ENCODE measurements around the gene NT5M. TPM values are rescaled to one million over a fixed set of nuclear protein-coding genes. Genes with fewer than 3 reads are reported as not detected.

NT5M gene
- total RNA-seq, 1 donor: 0.36 TPM

- no peak overlapping the region for H3K4me3 ChIP-seq (ENCODE audit: insufficient read depth, low read length)
- peak; percentile 19 for DNase-seq (ENCODE audit: insufficient read length, low spot score, missing footprints)
- TF ChIP-seq CTCF (IDR thresholded peaks at IDR 0.05; ENCODE audit: extremely low read depth, low read depth, low read length): no peak
- H3K4me2 ChIP-seq (ENCODE audit: insufficient read depth, low read length): no peak overlapping the region
- H3K79me2 ChIP-seq (ENCODE audit: insufficient read depth, low read length): no peaks in the 10 kb centered on the region
- H3K9me3 ChIP-seq (ENCODE audit: low read depth, low read length): no peaks in the 10 kb centered on the region
- no peaks in the 10 kb centered on the region for H3K4me1 ChIP-seq (ENCODE audit: insufficient read depth, low read length)
- H3K27me3 ChIP-seq (ENCODE audit: insufficient read depth, low read length): no peaks in the 10 kb centered on the region
- no peaks in the 10 kb centered on the region for H4K20me1 ChIP-seq (ENCODE audit: insufficient read depth, low read length)
- H2AFZ ChIP-seq (ENCODE audit: low read length): no peak overlapping the region
- no peaks in the 10 kb centered on the region for H3K36me3 ChIP-seq (ENCODE audit: insufficient read depth, low read length)
- no peak overlapping the region for H3K27ac ChIP-seq (ENCODE audit: low read depth, low read length)
Observed at GRCh38 chr17:17343160-17343735, 40.1 kb downstream of the NT5M start.

DNA sequence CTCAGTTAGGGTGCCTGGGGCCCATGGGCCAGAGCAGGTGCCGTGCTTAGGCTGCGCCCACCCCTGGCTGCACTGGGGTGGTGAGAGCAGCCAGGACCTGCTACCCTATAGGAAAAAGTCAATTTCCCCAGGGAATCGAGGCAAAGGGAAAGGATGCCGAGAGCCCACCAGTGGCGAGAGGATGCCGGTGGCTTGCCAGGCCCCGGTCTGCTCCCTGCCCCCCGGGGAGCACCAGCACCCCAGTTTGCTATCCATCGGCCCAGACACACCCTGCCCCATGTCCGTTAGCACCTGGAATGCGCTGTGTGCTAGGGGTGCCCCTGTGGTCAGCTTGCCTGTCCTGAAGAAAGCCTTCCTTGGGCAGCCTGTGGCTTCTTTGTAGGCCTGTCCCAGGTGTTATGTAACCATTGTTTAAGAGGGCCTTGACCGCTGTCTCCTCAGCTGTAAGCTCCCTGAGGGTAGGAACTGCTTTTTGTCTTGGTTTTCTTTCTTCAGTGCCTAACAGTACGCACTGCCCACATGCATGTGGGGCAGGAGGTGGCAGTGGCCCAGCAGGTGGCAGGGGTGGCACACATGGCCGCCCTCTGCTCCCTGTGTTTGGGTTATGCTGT lies 40.8 kb downstream of the NT5M start:
- Histone ChIP-seq H3K36me3 (ENCODE audit: insufficient read depth, low read length) (no peaks in the 10 kb centered on the region), H3K79me2 (ENCODE audit: insufficient read depth, low read length) (no peaks in the 10 kb centered on the region), H4K20me1 (ENCODE audit: insufficient read depth, low read length) (no peaks in the 10 kb centered on the region), H3K4me2 (ENCODE audit: insufficient read depth, low read length) (no peak overlapping the region), H3K9me3 (ENCODE audit: low read depth, low read length) (no peaks in the 10 kb centered on the region), H2AFZ (ENCODE audit: low read length) (no peak overlapping the region), H3K27ac (ENCODE audit: low read depth, low read length) (no peak overlapping the region), H3K4me3 (ENCODE audit: insufficient read depth, low read length) (no peak overlapping the region), H3K4me1 (ENCODE audit: insufficient read depth, low read length) (no peaks in the 10 kb centered on the region), H3K27me3 (ENCODE audit: insufficient read depth, low read length) (no peaks in the 10 kb centered on the region)
- TF ChIP-seq CTCF (IDR thresholded peaks at IDR 0.05; ENCODE audit: extremely low read depth, low read depth, low read length): no peak
- DNase-seq (ENCODE audit: insufficient read length, low spot score, missing footprints): peak; percentile 49

DNA sequence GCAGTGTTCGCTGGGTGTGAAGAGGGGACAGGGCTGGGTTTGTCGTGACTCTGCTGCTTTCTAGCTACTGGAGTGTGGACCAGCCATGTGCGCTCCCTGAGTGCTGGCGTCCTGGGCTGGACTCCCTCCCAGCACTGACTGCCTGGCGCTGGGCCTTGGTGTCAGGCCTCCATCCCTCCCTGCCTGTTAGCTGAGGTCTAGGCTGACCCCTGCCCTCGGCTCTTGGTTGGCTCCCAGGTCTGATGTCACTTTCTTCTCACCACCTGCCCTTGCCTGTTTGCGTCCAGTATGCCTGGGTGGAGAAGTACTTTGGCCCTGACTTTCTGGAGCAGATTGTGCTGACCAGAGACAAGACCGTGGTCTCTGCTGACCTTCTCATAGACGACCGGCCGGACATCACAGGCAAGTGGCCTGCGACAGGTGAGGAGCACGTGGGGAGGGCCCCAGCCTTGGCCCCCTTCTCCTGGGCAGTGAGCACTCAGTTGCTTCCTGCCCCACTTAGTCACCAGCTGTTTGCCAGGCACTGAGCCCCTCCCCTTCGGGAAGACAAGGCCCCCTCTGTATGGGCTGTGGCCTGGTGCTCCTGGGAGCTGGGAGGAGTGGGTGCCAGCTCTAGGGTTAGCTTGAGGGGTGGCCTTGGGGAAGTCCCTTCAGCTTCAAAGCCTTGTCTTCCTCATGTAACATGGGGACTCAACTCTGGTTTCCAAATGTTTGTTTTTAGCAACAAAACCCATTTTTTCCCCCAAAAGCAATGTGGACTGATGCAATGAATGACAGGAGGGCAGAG lies 41.5 kb downstream of the NT5M start:
- Histone ChIP-seq H3K9me3 (ENCODE audit: low read depth, low read length) (no peaks in the 10 kb centered on the region), H3K27me3 (ENCODE audit: insufficient read depth, low read length) (no peaks in the 10 kb centered on the region), H3K36me3 (ENCODE audit: insufficient read depth, low read length) (no peaks in the 10 kb centered on the region), H3K79me2 (ENCODE audit: insufficient read depth, low read length) (no peaks in the 10 kb centered on the region), H4K20me1 (ENCODE audit: insufficient read depth, low read length) (no peaks in the 10 kb centered on the region), H3K4me3 (ENCODE audit: insufficient read depth, low read length) (no peak overlapping the region), H3K4me2 (ENCODE audit: insufficient read depth, low read length) (no peak overlapping the region), H3K27ac (ENCODE audit: low read depth, low read length) (no peak overlapping the region), H2AFZ (ENCODE audit: low read length) (no peak overlapping the region), H3K4me1 (ENCODE audit: insufficient read depth, low read length) (no peaks in the 10 kb centered on the region)
- TF ChIP-seq CTCF (IDR thresholded peaks at IDR 0.05; ENCODE audit: extremely low read depth, low read depth, low read length): no peak
- peak; percentile 58 for DNase-seq (ENCODE audit: insufficient read length, low spot score, missing footprints)

DNA sequence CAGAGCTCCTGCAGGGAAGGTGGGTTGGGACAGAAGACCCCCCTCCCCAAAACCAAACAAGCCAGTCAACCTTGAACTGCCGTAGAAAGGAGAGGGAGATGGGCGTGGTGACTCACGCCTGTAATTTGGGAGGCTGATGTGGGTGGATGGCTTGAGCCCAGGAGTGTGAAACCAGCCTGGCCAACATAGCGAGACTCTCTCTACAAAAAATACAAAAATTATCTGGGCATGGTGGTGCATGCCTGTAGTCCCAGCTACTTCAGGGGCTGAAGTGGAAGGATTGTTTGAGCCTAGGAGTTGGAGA lies 42.1 kb downstream of the NT5M start:
- H3K4me2 ChIP-seq (ENCODE audit: insufficient read depth, low read length): no peak overlapping the region
- H3K4me3 ChIP-seq (ENCODE audit: insufficient read depth, low read length): no peak overlapping the region
- no peaks in the 10 kb centered on the region for H3K9me3 ChIP-seq (ENCODE audit: low read depth, low read length)
- TF ChIP-seq CTCF (IDR thresholded peaks at IDR 0.05; ENCODE audit: extremely low read depth, low read depth, low read length): no peak
- no peak overlapping the region for H2AFZ ChIP-seq (ENCODE audit: low read length)
- DNase-seq (ENCODE audit: insufficient read length, low spot score, missing footprints): no peak
- no peaks in the 10 kb centered on the region for H3K27me3 ChIP-seq (ENCODE audit: insufficient read depth, low read length)
- no peaks in the 10 kb centered on the region for H3K36me3 ChIP-seq (ENCODE audit: insufficient read depth, low read length)
- no peaks in the 10 kb centered on the region for H4K20me1 ChIP-seq (ENCODE audit: insufficient read depth, low read length)
- no peak overlapping the region for H3K27ac ChIP-seq (ENCODE audit: low read depth, low read length)
- H3K4me1 ChIP-seq (ENCODE audit: insufficient read depth, low read length): no peaks in the 10 kb centered on the region
- no peaks in the 10 kb centered on the region for H3K79me2 ChIP-seq (ENCODE audit: insufficient read depth, low read length)
